Astrocyte (in vitro differentiated cells and primary cell): ENCODE measurements around the gene LYRM2.

Experiments used
- EZH2 ChIP-seq: IDR thresholded peaks from 2 replicates; pipeline ENCODE4 v1.6.1; 2012; ENCODE audit warnings: mild to moderate bottlenecking, low read length, inconsistent platforms; ENCODE audit not compliant: insufficient read depth
- TF ChIP-seq, protein P1 (sequence below): IDR thresholded peaks from 2 replicates; pipeline ENCODE4 v1.5.1; 2011; ENCODE audit warnings: low read depth, mild to moderate bottlenecking, inconsistent platforms, low read length, moderate library complexity; ENCODE audit not compliant: insufficient read depth

DNA sequence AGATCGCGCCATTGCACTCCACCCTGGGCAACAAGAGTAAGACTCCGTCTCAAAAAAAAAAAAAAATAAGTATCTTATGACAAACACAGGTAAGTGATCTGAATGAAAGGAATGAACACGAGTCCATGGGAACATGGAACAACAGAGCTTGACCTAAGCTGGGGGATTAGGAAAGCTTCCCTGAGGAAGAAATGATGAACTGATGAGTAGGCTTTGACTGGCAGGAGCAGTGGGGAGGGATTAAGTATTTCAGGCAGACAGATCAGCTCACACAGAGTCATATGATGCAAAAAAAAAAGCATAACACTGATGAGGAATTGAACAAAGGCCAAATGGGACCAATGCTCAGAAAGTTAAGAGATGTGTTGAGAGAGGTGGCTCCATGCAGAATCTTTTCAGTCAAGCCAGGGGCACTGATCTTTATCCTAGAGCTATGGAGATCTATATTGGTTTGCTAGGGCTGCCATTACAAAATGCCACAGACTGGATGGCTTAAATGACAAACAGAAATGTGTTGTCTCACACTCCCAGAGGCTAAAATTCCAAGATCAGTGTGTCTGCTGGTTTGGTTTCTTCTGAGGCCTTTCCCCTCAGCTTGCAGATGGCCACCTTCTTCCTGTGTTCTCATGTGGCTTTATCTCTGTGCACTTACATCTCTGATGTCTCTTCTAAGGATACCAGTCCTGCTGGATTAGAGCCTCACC lies 120.0 kb downstream of the LYRM2 start:
- TF ChIP-seq, protein P1, sequence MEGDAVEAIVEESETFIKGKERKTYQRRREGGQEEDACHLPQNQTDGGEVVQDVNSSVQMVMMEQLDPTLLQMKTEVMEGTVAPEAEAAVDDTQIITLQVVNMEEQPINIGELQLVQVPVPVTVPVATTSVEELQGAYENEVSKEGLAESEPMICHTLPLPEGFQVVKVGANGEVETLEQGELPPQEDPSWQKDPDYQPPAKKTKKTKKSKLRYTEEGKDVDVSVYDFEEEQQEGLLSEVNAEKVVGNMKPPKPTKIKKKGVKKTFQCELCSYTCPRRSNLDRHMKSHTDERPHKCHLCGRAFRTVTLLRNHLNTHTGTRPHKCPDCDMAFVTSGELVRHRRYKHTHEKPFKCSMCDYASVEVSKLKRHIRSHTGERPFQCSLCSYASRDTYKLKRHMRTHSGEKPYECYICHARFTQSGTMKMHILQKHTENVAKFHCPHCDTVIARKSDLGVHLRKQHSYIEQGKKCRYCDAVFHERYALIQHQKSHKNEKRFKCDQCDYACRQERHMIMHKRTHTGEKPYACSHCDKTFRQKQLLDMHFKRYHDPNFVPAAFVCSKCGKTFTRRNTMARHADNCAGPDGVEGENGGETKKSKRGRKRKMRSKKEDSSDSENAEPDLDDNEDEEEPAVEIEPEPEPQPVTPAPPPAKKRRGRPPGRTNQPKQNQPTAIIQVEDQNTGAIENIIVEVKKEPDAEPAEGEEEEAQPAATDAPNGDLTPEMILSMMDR: no peak
- no peak for TF ChIP-seq EZH2
